ENCODE data around the gene HERC2.

The HERC2 gene

DNA sequence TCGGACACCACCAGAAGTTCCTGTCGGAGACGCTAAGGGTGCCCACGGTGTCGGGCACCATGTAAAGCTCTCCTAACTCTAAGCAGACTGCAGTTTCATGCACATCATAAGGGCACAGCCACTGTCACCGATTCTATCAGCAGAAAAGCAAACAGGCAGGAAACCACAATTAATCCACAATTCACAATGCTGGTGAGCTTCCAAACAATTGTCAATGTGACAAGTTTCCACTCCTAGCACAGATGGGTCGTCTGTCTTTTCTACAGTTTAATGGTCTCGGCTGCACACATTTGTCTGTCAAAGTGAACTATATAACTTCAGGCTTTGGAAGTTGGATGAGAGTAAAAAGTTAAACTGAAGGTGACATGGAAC, 214.1 kb downstream of the HERC2 start:
- no peak for DNase-seq

GRCh38 chr15:28107111-28107903, 214.7 kb downstream of the HERC2 start:
- DNase-seq = no peak

DNA sequence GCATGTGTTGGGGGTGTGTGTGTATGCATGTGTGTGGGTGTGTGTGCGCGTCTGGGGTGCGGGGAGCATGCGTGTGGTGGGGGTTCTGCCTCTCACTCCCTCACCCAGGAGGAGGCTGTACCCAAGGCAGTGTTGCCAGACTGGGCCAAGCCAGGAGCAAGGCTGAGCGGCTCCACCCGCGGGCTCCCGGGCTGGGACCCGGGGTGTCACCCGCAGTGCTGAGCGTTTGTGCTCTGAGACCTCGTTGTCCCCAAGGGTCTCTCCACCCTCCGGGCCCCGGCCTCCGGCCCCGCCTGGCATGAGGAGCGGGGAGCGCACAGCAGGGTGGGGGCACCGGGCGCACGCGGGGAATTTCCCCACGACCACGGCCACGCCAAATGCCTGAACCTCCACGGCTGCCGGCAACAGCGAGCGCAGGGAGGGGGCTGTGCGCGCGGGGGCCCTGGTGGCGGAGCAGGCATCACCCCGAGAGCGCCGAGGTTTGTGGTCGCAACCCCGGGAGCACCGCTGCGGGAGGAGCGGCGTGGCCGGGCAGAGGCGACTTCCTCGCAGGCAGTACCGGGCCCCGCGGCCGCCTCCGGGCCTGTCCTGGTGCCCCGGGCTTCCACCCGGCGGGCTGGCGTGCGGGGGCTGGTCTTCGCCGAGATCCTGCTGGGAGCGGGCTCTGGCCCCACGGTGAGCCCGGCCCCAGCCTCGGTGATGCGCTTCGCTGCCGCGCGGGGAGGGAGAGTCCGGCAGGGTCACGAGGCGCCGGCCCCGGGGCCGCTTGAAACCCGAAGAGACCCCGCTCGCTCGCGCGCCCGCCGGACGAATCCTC, 215.5 kb downstream of the HERC2 start:
- DNase-seq = no peak

DNA sequence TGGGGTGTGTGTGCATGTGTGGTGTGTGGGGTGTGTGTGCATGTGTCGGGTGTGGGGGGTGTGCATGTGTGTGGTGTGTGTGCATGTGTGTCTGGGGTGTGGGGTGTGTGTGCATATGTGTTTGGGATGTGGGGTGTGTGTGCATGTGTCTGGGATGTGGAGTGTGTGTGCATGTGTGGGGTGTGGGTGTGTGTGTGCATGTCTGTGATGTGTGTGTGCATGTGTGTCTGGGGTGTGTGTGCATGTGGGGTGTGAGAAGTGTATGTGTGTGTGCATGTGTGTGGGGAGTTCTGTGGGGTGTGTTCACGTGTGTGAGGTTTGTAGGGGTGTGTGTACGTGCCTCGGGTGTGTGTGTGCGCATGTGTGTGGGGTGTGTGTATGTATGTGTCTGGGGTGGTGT, 216.2 kb downstream of the HERC2 start:
- no peak for DNase-seq

DNA sequence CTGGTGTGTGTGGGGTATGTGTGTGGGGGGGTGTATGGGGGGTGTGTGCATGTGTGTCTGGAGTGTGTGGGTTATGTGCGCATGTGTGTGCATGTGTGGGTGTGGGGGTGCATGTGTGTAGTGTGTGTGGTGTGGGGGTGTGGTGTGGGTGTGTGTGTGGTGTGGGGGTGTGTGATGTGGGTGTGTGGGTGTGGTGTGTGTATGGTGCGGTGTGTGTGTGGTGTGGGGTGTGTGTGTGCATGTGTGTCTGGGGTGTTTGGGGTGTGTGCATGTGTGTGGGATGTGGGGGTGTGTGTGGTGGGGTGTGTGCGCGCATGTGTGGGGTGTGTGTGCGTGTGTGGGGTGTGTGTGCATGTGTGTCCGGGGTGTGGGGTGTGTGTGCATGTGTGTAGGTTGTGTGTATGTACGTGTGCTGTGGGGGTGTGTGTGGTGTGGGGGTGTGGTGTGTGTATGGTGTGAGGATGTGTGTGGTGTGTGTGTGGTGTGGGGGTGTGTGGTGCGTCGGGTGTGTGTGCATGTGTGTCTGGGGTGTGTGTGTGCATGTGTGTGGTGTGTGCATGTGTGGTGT, 216.7 kb downstream of the HERC2 start:
- DNase-seq = no peak

DNA sequence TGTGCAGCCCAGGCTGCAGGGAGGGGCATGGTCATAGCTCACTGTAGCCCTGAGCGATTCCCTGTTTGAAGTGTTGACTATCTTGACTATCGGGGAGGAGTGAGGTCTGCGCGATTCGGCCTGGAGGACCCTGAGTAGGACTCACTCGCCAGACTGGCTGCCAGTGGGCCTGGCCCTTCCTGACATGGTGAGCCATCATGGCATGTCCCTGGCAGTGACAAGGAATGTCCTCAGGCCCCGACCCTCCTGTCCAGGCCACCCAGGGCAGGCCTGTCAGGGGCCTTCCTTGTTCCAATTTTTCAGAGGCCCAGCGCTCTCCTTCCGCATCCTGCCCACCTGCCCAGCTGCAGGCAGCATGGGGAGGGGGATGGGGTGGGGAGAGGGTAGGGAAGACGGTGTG, 217.7 kb downstream of the HERC2 start:
- DNase-seq = no peak

- no peak for DNase-seq
Observed at GRCh38 chr15:28103831-28104230, 218.1 kb downstream of the HERC2 start.

GRCh38 chr15:28101983-28102441, 220.0 kb downstream of the HERC2 start:
- no peak for DNase-seq

DNA sequence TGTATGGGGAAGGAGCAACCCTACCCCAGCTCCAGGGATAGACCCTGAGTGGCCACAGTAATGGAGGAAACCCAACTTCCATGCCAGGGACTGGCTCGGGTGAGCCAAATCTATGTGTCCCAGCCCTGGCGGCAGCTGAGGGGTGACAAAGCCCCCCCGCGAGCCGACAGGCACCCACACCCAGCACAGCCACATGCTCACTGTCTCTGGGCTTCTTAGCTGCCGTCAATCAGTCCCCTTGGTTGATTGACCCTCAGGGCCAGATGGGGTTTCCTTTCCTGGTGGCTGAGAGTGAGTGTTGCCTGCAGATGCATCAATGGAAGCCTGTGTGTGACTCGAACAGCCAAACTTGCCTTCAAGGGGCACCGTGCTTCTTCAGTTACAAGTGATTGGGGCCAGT, 220.8 kb downstream of the HERC2 start:
- no peak for DNase-seq

GRCh38 chr15:28100516-28101195, 221.3 kb downstream of the HERC2 start:
- no peak for DNase-seq

- DNase-seq = no peak
Observed at GRCh38 chr15:28099555-28100140, 222.3 kb downstream of the HERC2 start.

DNA sequence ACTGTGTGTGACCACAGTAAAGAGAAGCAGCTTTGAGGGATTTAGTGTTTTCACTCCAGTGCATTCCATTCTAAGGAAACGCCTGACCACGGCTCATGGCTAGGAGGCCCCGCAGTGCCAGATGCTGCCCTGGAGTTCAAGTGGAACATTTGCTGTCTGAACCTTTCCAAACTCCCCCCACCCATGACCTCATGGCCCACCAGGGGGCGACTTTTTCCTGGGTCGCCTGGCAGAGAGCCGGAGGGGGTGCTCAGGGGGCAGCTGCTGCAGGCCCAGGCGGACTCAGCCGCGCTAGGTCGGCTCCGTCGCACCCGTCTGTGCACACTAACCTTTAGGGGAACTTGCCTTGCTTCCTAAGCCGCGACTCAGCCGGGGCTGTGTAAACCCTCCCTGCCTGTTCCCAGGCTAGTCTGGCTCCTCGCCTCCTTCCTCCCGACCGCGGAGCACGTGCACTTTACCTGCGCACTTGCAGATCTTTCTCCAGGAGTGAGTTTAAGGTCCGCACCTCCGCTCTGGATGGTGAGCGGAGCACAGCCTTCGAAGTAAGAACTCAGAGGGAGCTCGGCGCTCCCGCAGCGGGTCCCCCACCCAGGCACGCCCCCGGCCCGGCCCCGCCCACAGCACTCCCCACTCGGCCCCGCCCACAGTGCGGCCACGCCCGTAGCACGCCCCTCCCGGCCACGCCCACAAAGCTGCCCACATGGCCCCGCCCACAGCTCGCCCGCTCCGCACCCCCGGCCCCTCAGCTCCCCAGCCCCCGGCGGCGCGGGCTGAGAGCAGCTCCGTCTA, 223.0 kb downstream of the HERC2 start, which contains the start of gene OCA2:
Gene OCA2, minus strand, starts transcription at position 550 of the 789 bp plus-strand sequence. CDS start 17,441 bp downstream, outside the sequence.
- no peak for DNase-seq

DNA sequence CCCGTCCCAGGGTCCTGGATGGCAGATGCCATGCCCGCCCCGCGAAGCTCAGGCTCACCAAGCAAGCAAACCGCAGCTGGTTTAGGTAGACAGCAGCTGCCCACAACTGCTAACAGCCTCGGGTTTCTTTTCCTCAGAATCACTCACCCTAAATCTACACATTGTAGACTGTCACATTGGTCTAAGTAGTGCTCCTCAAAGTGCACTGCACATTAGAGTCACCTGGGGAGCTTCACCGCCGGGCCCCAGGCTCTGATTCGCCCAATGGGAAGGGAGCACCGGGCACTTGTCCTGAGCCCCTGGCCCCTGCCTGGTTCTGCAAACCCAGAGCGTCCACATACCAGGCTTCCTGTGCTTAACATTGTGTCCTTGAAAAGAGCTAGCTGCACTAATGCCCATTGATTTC, 223.6 kb downstream of the HERC2 start:
- no peak for DNase-seq

GRCh38 chr15:28097656-28098359, 224.2 kb downstream of the HERC2 start:
- DNase-seq = no peak

DNA sequence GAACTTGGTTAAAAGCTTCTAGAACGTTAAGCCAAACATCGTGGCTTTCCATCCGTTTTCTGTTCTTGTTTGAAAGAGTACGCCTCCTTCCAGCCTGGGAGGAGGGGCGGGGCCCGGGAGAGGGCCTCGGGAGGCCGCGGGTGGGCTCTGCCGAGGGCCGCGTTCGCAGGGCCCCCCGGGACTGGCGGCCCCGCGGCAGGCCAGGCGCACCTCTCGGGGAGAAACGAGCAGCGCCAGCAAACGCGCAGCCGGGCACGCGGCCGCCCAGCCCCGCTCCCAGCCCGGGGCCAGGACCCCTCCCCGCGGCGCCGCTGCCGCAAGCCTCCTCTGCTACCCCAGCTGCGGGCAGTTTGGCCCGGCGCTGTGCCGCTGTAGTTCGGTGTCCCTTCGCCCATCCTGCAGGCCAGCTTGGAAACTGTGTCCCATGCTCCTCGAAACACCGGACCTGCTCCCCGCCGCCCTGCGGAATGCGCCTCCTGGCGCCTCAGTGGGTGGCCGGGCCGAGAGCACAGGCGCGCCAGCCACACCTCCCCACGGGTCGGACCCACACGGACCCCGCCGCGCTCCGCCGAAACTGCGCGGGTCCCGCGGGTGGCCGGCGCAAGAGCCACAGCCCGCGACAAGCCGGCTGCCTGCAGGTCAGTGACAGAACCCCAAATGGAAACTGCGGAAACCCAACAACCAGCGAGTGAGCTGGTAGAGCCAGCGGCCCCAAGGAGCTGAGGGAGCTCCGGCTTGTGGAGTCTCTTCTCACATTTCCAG, 225.1 kb downstream of the HERC2 start:
- DNase-seq = no peak

DNA sequence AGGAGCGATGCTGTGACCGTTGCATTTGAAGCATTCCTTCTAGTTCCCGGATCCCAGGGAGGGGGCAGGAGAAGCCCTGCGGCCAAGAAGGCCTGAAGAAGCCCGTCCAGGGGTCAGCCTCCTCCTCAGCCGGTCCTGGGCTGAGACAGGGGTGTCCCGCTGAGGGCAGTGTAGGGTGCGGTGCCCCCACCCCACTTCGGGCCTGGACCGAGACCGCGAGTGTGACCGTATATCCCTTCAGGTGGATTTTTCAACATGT, 225.6 kb downstream of the HERC2 start:
- no peak for DNase-seq

DNA sequence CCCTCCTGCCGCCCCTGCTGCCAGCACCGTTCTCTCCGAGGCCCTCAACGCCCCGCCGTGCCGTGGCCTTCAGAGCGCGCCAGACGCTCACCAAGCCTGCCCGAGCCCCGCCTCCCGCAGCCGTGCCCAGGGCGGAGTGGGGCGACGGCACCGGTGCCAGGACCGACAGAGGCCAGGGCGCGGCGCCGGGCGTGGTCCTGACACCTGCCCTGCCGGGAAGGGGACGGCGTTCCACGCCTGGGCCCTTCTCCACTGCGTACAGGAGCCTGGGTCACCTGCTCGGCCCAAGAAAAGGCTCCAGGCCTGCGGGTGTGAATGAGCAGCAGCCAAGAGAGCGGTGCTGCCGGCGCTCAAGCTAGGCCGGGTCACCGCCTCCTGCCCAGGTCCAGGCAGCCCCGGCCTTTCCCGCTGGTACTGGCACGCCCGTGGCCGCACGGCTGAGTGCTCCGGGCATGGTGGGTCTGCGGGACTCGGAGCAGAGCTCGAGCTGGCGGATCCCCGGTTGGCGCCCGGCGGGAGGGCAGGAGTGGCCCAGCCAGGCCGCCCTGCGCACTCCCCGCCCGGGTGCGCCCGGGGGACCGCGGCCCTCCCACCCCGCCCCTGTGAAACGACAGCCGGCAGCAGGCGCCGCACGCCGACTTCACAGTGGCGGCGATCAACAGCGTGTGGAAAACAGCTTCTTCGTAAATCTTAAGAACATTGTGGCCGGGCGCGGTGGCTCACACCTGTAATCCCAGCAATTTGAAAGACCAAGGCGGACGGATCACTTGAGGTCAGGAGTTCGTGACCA, 227.1 kb downstream of the HERC2 start:
- no peak for DNase-seq

- DNase-seq = no peak
Observed at GRCh38 chr15:28093752-28094535, 228.0 kb downstream of the HERC2 start.

- no peak for DNase-seq
Observed at GRCh38 chr15:28091313-28091712, 230.7 kb downstream of the HERC2 start.
